HepG2 (cell line): ENCODE measurements around the gene NGDN. TPM values are rescaled to one million over a fixed set of nuclear protein-coding genes. Genes with fewer than 3 reads are reported as not detected.
A peak's percentile ranks its signal among the peaks of the same experiment; 100 is the strongest.

Source experiments
- AKAP8 ChIP-seq: sonication (generic); formaldehyde crosslinking; IDR thresholded peaks from 2 replicates; pipeline ENCODE4 v1.5.1; 2020; ENCODE audit warnings: mild to moderate bottlenecking, missing genetic modification reagents
- ARID3A ChIP-seq: IDR thresholded peaks from 2 replicates; pipeline ENCODE4 v1.6.1; 2012; ENCODE audit warnings: low read depth, low read length, improper control_type of control experiment
- CHD2 ChIP-seq: IDR thresholded peaks from 2 replicates; pipeline ENCODE4 v1.6.1; 2011; ENCODE audit warnings: low read depth, low read length, improper control_type of control experiment
- DPF2 ChIP-seq: sonication (generic); formaldehyde crosslinking; IDR thresholded peaks from 2 replicates; pipeline ENCODE4 v1.4.0; 2020; ENCODE audit warnings: mild to moderate bottlenecking, low read depth, missing genetic modification reagents, borderline replicate concordance
- E2F5 ChIP-seq: sonication (generic); formaldehyde crosslinking; conservative IDR thresholded peaks from 2 replicates; pipeline ENCODE4 v1.4.0; 2020; ENCODE audit warnings: missing genetic modification reagents
- FLYWCH1 ChIP-seq: sonication (generic); formaldehyde crosslinking; IDR thresholded peaks from 2 replicates; pipeline ENCODE4 v1.8.1; 2023; ENCODE audit warnings: mild to moderate bottlenecking, missing genetic modification reagents
- HDAC6 ChIP-seq: fragments of 200-600 bp; sonication (generic); IDR thresholded peaks from 2 replicates; pipeline ENCODE4 v1.7.0; 2017; ENCODE audit warnings: mild to moderate bottlenecking, antibody characterized with exemption, low read length, low read depth
- HOXA3 ChIP-seq: sonication (generic); formaldehyde crosslinking; IDR thresholded peaks from 2 replicates; pipeline ENCODE4 v1.5.0; 2020; ENCODE audit warnings: missing genetic modification reagents
- KDM6A ChIP-seq: IDR thresholded peaks from 2 replicates; pipeline ENCODE4 v1.6.1; 2016; ENCODE audit warnings: low read depth
- KLF13 ChIP-seq: sonication (generic); formaldehyde crosslinking; IDR thresholded peaks from 2 replicates; pipeline ENCODE4 v1.4.0; 2020; ENCODE audit warnings: mild to moderate bottlenecking, missing genetic modification reagents
- MED1 ChIP-seq: sonication (generic); formaldehyde crosslinking; IDR thresholded peaks from 2 replicates; pipeline ENCODE4 v1.4.0; 2020; ENCODE audit warnings: missing genetic modification reagents
- NCOA2 ChIP-seq: sonication (generic); formaldehyde crosslinking; IDR thresholded peaks from 2 replicates; pipeline ENCODE4 v1.8.0; 2022; ENCODE audit warnings: inconsistent platforms
- NFE2L1 ChIP-seq: sonication (generic); formaldehyde crosslinking; IDR thresholded peaks from 2 replicates; pipeline ENCODE4 v1.4.0; 2020; ENCODE audit warnings: missing genetic modification reagents, mild to moderate bottlenecking, borderline replicate concordance
- NR2F6 ChIP-seq, 2 experiments: IDR thresholded peaks; 2 replicates each; pipeline ENCODE4 v1.6.1; 2016; ENCODE audit warnings: antibody characterized with exemption in 1 of 2, mild to moderate bottlenecking in 1 of 2
- POGZ ChIP-seq: sonication (generic); formaldehyde crosslinking; IDR thresholded peaks from 2 replicates; pipeline ENCODE4 v1.4.0; 2020; ENCODE audit warnings: mild to moderate bottlenecking, missing genetic modification reagents
- SOX5 ChIP-seq: IDR thresholded peaks from 2 replicates; pipeline ENCODE4 v1.6.1; 2016; ENCODE audit warnings: borderline replicate concordance
- TBP ChIP-seq: sonication (generic); formaldehyde crosslinking; IDR thresholded peaks from 2 replicates; pipeline ENCODE4 v1.5.0; 2020; ENCODE audit warnings: missing genetic modification reagents
- TBX3 ChIP-seq: fragments of 450-650 bp; IDR thresholded peaks from 2 replicates; pipeline ENCODE4 v1.6.1; 2017; ENCODE audit warnings: antibody characterized with exemption, mild to moderate bottlenecking, inconsistent platforms, borderline replicate concordance
- ZNF264 ChIP-seq: sonication (generic); formaldehyde crosslinking; IDR thresholded peaks from 2 replicates; pipeline ENCODE4 v1.4.0; 2020; ENCODE audit warnings: missing genetic modification reagents
- ZNF580 ChIP-seq: IDR thresholded peaks from 2 replicates; pipeline ENCODE4 v1.6.1; 2016; ENCODE audit warnings: low read depth, borderline replicate concordance
- ZNF713 ChIP-seq: sonication (generic); formaldehyde crosslinking; IDR thresholded peaks from 2 replicates; pipeline ENCODE4 v1.4.0; 2020; ENCODE audit warnings: mild to moderate bottlenecking, missing genetic modification reagents
- ZNF777 ChIP-seq: sonication (generic); formaldehyde crosslinking; IDR thresholded peaks from 2 replicates; pipeline ENCODE4 v1.4.0; 2020; ENCODE audit warnings: missing genetic modification reagents
- polyA plus RNA-seq, 8 experiments: library from polyadenylated mRNA; depleted of rRNA in 3 of 8; stranded (reverse) in 7 of 8; unstranded in 1 of 8; fragments of >200 nt; fragmentation: Illumina TruSeq in 4 of 8; extraction: Trizol in 4 of 8; gene quantifications; 2 replicates each; pipeline versions ENCODE4 v1.2.1 to v1.2.3, GENCODE V29; 2011 to 2016; ENCODE audit warnings: low read depth in 4 of 8, missing spikeins in 1 of 8, mixed read lengths in 1 of 8; ENCODE audit not compliant: insufficient read depth in 1 of 8
- total RNA-seq, 5 experiments: library from RNA; depleted of rRNA; stranded (reverse); fragments of >200 nt; fragmentation: Illumina TruSeq; extraction: Trizol; gene quantifications; 2 replicates each; pipeline ENCODE4 v1.2.3, GENCODE V29; 2016; ENCODE audit warnings: low read depth in 1 of 5
- TF ChIP-seq, protein P1 (sequence below): IDR thresholded peaks from 2 replicates; pipeline ENCODE4 v1.6.1; 2016
- TF ChIP-seq, protein P2 (sequence below): sonication (generic); formaldehyde crosslinking; IDR thresholded peaks from 2 replicates; pipeline ENCODE4 v1.8.0; 2022; ENCODE audit warnings: mild to moderate bottlenecking, missing genetic modification reagents, moderate library complexity

Gene NGDN
- total and polyA plus RNA-seq, 2 of the 13 experiments (the other 11 are each of a cell fraction or from before 2014, with no cell fraction given) = 154 to 216 TPM

GRCh38 chr14:23492618-23493272 lies 23.2 kb downstream of the NGDN start (continued):
- TF ChIP-seq, protein P1, sequence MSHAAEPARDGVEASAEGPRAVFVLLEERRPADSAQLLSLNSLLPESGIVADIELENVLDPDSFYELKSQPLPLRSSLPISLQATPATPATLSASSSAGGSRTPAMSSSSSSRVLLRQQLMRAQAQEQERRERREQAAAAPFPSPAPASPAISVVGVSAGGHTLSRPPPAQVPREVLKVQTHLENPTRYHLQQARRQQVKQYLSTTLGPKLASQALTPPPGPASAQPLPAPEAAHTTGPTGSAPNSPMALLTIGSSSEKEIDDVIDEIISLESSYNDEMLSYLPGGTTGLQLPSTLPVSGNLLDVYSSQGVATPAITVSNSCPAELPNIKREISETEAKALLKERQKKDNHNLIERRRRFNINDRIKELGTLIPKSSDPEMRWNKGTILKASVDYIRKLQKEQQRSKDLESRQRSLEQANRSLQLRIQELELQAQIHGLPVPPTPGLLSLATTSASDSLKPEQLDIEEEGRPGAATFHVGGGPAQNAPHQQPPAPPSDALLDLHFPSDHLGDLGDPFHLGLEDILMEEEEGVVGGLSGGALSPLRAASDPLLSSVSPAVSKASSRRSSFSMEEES (CRISPR knock-in tag) = peak; percentile 72; the same call in 1 of the 2 replicates
- TF ChIP-seq SOX5 (CRISPR knock-in tag) (peak; percentile 82), POGZ (CRISPR knock-in tag) (no peak), ZNF777 (CRISPR knock-in tag) (no peak), NCOA2 (CRISPR knock-in tag) (peak; percentile 39; the same call in 1 of the 2 replicates), CHD2 (no peak), TBX3 (peak; percentile 98), NR2F6 (IDR thresholded peaks at IDR 0.05) (peak; percentile 97), NR2F6 (CRISPR knock-in tag; IDR thresholded peaks at IDR 0.05) (peak; percentile 94), E2F5 (no peak), DPF2 (peak; percentile 47; the same call in 1 of the 2 replicates), ZNF580 (no peak), ZNF713 (peak; percentile 55; the same call in 1 of the 2 replicates), NFE2L1 (CRISPR knock-in tag) (no peak), ZNF264 (CRISPR knock-in tag) (peak; percentile 34; the same call in 1 of the 2 replicates), AKAP8 (peak; percentile 44; the same call in 1 of the 2 replicates), FLYWCH1 (no peak), MED1 (CRISPR knock-in tag) (peak; percentile 72), ARID3A (peak; percentile 80), TBP (CRISPR knock-in tag) (no peak), HDAC6 (no peak), KDM6A (CRISPR knock-in tag) (peak; percentile 46; the same call in 1 of the 2 replicates), KLF13 (CRISPR knock-in tag) (no peak), HOXA3 (no peak; the same call in 1 of the 2 replicates)
- TF ChIP-seq, protein P2, sequence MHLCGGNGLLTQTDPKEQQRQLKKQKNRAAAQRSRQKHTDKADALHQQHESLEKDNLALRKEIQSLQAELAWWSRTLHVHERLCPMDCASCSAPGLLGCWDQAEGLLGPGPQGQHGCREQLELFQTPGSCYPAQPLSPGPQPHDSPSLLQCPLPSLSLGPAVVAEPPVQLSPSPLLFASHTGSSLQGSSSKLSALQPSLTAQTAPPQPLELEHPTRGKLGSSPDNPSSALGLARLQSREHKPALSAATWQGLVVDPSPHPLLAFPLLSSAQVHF (CRISPR knock-in tag) = 0 out of 2 replicates have a peak, but pooled peaks have one; percentile 68
